Activated T-helper 1 cell treated with anti-CD3 and anti-CD28 coated beads, Interleukin-12 subunit alpha, Interleukin-12 subunit beta, Interleukin-2, Interleukin-4 antibody, amounts not matched to agents 30 ng/mL and 10 ng/mL and 1 ng/mL, durations not matched to agents 14 hours and 24 hours and 36 hours (primary cell): Measurements from ENCODE around the gene GLIS2. TPM values are rescaled to one million over a fixed set of nuclear protein-coding genes. Genes with fewer than 3 reads are reported as not detected.

ENCODE experiments used
- DNase-seq: peaks from one replicate; pipeline ENCODE4 v3.0.0; 2021; ENCODE audit warnings: low spot score
- H3K27ac Mint-ChIP-seq: one replicate; pipeline ENCODE4 v1.8.0; 2021; ENCODE audit warnings: mild to moderate bottlenecking, mixed read lengths
- H3K27me3 Mint-ChIP-seq: one replicate; pipeline ENCODE4 v1.8.0; 2022; ENCODE audit warnings: mild to moderate bottlenecking, moderate library complexity, mixed read lengths; ENCODE audit not compliant: insufficient read depth
- H3K36me3 Mint-ChIP-seq: one replicate; pipeline ENCODE4 v1.8.0; 2021; ENCODE audit warnings: low read depth, mixed read lengths
- H3K4me1 Mint-ChIP-seq: one replicate; pipeline ENCODE4 v1.8.0; 2021; ENCODE audit warnings: low read depth, mixed read lengths
- H3K4me3 Mint-ChIP-seq: one replicate; pipeline ENCODE4 v1.8.0; 2021; ENCODE audit warnings: mild to moderate bottlenecking, moderate library complexity, mixed read lengths
- H3K9me3 Mint-ChIP-seq: one replicate; pipeline ENCODE4 v1.8.0; 2021; ENCODE audit warnings: mixed read lengths
- intact Hi-C: fragments of 100-400 bp; cut with micrococcal nuclease; formaldehyde crosslinking; loops from one replicate; pipeline ENCODE4 v1.15.1; 2024
- total RNA-seq: library from RNA; stranded (reverse); gene quantifications from 2 replicates; pipeline ENCODE4 v1.2.3, GENCODE V29; 2022

GLIS2 gene
- total RNA-seq, 1 donor from 2014 or later: 0.54 TPM

DNA sequence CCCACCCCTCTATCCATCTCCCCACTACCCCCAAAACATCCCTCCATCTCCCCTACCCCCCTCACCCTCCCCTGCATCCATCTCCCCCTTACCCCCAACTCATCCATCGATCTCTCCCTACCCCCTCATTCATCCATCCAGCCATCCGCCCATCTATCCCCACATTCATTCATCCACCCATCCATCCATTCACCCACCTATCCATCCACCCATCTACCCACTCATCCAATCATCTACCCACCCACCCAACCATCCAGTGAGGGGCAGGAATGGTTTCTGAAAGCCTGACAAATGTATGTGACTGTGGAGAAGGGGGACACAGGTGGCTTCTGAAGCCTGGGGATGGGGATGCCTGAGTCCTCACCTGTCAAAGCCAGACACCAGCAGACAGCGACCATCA is 44.0 kb downstream of the GLIS2 start:
- peaks cover 11% of the 10 kb centered on the region for H3K36me3 Mint-ChIP-seq
- H3K4me3 Mint-ChIP-seq: no peak overlapping the region
- no peak overlapping the region for H3K27ac Mint-ChIP-seq
- DNase-seq: no peak
- intact Hi-C loops: loop anchor here (1.0 kb wide), 1 partner anchor 42 kb away; no protein-coding TSS in a partner anchor
- no peaks in the 10 kb centered on the region for H3K9me3 Mint-ChIP-seq
- H3K4me1 Mint-ChIP-seq: no peaks in the 10 kb centered on the region
- no peaks in the 10 kb centered on the region for H3K27me3 Mint-ChIP-seq

DNA sequence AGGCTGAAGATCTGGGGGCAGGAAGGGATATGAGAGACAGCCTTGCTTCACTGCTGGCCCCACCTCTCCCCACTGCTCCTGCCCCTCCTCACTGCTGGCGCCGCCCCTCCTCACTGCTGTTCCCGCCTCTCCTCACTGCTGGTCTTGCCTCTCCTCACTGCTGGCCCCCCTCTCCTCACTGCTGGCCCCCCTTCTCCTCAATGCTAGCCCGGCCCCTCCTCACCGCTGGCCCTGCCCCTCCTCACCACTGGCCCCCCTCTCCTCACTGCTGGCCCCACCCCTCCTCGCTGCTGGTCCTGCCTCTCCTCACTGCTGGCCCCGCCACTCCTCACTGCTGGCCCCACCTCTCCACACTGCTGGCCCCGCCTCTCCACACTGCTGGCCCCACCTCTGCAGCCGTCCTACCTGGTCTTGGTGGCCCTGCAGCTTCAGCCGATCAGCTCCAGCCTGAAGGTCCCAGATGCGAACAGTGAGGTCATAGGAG is 44.7 kb downstream of the GLIS2 start:
- Mint-ChIP-seq H3K4me1 (no peaks in the 10 kb centered on the region), H3K4me3 (no peak overlapping the region), H3K9me3 (no peaks in the 10 kb centered on the region), H3K27ac (no peak overlapping the region), H3K36me3 (peaks cover 11% of the 10 kb centered on the region), H3K27me3 (no peaks in the 10 kb centered on the region)
- intact Hi-C loops: no loop called here
- no peak for DNase-seq

DNA sequence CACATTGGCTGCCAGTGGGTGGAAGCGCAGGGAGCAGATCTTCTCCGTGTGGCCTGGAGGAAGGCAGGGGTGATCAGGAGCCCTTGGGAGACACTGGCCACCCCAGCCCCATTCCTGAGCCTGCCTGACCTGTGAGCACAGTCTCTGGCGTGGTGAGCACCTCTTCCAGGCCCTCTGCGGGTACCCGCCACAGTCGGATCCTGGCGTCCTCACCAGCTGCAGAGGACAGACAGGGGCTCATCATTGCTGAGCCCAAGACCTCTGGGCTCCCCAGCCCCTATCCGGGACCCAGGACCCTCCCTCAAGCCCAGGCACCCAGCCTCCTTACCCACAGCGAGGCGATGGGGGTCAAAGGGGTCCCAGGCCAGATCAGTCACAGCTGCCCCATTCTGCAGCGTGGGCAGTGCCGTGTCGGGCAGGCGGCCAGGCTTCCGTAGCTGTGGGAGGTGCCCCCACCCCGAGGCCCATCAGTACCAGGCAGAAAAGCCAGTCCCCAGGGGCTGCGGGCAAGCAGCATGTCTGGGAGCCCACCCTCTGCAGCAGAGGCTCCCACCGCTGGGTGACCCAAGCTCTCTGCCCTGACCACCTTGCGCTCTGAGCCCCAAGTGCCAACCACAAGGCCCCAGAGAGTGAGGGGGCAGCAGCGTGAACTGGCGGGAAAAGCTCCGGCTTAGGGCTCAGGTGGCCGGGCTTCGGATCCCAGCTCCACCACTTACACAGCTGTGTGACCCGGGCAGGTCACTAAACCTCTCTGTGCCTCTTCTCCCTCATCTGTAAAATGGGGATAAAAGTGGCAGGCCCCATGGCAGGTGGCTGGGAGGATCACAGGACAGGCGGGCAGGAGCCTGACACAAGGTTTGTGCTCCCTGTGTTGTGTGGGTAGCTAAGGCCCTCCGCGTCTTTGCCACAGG is 45.4 kb downstream of the GLIS2 start:
- intact Hi-C loops: no loop called here
- no peaks in the 10 kb centered on the region for H3K9me3 Mint-ChIP-seq

DNA sequence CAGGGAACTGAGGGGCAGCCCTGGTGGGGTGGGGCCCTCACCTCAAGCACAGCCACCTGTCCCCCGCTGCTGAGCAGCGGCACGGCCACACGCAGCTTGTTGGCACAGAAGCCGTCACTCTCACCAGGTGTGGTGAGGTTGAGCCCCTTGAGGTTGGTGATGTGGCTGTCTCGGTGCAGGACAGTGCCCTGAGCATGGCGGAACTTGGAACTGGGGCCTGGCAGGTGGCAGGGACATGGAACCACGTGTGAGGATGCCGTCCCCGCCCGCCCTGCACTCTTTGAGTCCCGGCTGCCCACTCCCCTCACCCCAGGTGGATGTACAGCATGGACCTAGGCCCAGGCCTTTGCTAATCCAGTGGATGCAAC is 46.1 kb downstream of the GLIS2 start:
- H3K4me3 Mint-ChIP-seq: no peak overlapping the region
- H3K36me3 Mint-ChIP-seq: peaks cover 11% of the 10 kb centered on the region
- H3K9me3 Mint-ChIP-seq: no peaks in the 10 kb centered on the region
- intact Hi-C loops: no loop called here
- H3K27ac Mint-ChIP-seq: no peak overlapping the region
- no peaks in the 10 kb centered on the region for H3K4me1 Mint-ChIP-seq
- DNase-seq: no peak
- H3K27me3 Mint-ChIP-seq: no peaks in the 10 kb centered on the region

More for the DNA sequence above, 45.4 kb downstream of the GLIS2 start:
- DNase-seq: no peak
- H3K27ac Mint-ChIP-seq: no peak overlapping the region
- no peaks in the 10 kb centered on the region for H3K4me1 Mint-ChIP-seq
- H3K4me3 Mint-ChIP-seq: no peak overlapping the region
- H3K27me3 Mint-ChIP-seq: no peaks in the 10 kb centered on the region
- peaks cover 11% of the 10 kb centered on the region for H3K36me3 Mint-ChIP-seq

DNA sequence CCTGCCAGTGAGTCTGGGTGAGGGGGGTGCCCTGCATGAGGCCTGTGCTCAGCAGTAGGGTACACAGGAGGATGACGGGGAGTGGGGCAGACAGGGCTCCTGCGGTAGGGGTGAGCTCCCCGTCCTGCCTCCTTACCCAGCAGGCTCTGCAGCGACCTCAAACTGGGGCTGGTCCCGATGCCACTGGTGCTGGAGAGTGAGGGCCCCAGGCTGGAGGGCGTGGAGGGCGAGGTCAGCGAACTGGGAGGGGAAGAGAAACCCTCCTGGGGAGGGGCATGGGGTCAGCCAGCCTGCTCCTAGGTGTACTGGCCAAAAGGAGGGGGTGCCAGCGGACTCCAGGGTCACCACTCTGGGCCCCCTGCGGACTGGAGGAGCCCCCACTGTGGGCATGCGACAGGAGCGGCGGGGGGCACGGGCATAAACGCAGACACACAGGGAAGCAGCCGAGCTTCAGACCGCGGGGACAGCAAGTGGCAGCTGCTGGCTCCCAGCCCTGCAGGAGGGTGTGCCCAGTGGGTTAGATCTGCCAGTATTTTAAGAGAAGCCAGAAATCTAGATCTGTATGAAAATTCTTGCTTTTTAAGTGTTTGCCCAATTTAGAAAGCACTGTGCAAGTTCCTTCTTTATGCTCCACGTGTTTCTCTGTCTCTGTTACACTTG is 46.7 kb downstream of the GLIS2 start:
- no peak for DNase-seq
- peaks cover 13% of the 10 kb centered on the region for H3K36me3 Mint-ChIP-seq
- H3K27me3 Mint-ChIP-seq: no peaks in the 10 kb centered on the region
- H3K27ac Mint-ChIP-seq: peak overlapping the region; percentile 34
- no peaks in the 10 kb centered on the region for H3K9me3 Mint-ChIP-seq
- H3K4me1 Mint-ChIP-seq: no peaks in the 10 kb centered on the region
- H3K4me3 Mint-ChIP-seq: no peak overlapping the region
- intact Hi-C loops: no loop called here

DNA sequence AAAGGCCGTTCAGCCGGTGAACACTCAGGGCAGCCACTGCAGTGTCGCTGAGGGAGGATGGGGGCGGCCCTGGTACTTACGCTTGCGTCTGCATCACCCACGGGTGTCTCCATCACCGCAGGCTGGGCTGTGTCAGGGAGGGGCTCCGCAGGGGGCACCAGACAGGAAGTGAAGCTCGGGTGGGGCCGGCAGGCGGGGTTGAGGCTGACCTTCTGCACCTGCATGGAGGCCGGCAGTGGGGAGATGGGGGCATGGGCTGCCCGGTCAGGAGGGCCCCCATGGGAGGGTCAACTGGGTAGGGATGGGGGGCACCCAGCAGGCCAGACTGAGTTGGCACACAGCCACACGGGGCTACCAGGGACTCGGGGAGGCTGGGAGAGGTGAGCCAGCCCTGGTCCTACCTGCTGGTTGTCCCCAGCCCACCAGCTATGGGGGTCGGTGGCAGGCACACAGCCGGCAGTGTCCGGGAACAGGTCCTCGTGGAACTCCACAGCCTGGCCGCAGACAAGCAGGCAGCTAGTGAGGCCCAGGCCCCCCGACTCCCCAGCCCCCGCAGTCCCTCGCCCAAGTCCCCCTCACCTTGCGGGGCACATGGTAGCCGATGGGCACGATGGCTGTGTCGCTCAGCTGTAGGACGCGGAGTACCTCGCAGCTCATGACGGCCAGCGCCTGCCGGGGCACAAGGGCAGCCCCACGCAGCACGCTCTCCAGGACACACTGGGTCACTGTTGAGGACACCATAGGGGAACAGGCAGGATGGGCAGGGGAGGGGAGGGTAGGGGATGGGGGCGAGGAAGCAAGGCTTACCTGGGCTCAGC is 48.5 kb downstream of the GLIS2 start:
- DNase-seq: no peak
- no peak overlapping the region for H3K27ac Mint-ChIP-seq
- intact Hi-C loops: no loop called here
- peaks cover 12% of the 10 kb centered on the region for H3K36me3 Mint-ChIP-seq
- no peaks in the 10 kb centered on the region for H3K27me3 Mint-ChIP-seq
- no peak overlapping the region for H3K4me3 Mint-ChIP-seq
- no peaks in the 10 kb centered on the region for H3K4me1 Mint-ChIP-seq
- no peaks in the 10 kb centered on the region for H3K9me3 Mint-ChIP-seq

DNA sequence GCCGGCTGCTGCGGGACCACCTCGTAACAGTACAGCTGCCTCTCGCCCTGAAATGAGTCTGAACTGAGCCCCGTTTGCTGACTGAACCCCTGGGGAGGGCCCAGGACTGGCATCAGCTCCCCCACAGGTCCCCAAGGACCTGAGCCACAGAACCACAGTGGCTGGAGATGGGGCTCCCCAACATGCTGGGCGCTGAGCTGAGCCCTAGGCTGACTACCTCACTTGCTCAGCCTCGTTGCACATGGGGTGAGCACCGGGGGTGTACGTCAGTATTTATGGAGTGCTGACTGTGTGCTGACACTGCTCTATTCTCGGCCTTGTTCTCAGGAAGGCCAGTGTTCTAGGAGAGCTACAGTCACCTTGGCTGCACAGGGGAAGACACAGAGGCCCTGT is 49.1 kb downstream of the GLIS2 start:
- Mint-ChIP-seq H3K27me3 (no peaks in the 10 kb centered on the region), H3K4me3 (no peak overlapping the region), H3K4me1 (no peaks in the 10 kb centered on the region), H3K27ac (no peak overlapping the region), H3K36me3 (peaks cover 12% of the 10 kb centered on the region), H3K9me3 (no peaks in the 10 kb centered on the region)
- no peak for DNase-seq
- intact Hi-C loops: no loop called here

DNA sequence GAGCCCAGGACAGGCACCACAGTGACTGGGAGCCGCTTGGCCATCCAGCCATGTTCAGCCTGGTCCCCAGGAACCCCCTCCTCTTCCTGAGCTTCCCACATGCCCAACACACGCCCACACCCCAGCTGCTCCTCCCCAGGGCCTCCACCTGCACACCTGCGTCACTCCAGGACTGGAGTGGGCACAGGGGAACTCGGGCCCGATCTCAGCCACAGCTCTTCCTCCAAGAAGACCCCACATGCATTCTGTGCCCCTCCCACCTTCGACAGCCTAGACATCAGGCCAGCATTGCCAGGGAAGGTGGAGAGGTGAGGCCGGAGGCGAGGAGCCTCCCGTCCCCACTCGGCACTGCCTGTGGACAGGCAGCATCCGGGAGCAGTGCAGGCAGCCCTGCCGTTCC is 49.7 kb downstream of the GLIS2 start:
- no peak overlapping the region for H3K4me3 Mint-ChIP-seq
- no peak for DNase-seq
- H3K36me3 Mint-ChIP-seq: peaks cover 12% of the 10 kb centered on the region
- H3K27me3 Mint-ChIP-seq: no peaks in the 10 kb centered on the region
- intact Hi-C loops: no loop called here
- no peaks in the 10 kb centered on the region for H3K4me1 Mint-ChIP-seq
- H3K9me3 Mint-ChIP-seq: no peaks in the 10 kb centered on the region
- no peak overlapping the region for H3K27ac Mint-ChIP-seq

DNA sequence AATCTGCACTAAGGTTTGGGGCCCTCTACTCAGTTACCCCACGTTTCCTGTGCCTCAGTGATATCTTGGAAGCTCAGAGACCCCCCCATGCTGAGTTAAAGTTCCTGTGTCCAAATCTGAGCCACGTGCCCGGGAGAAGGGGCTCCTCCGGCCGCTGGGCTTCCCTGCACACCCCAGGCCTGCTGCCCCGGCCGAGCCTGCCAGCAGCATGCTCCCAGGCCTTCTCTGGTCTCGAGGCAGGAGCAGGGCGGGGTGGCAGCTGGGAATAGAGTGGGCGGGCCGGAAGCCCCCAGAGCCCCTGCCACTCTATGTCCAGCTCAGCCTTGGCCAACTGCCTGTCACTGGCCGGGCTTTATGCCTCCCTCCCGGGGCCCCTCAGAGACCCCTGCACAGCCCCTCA is 50.1 kb downstream of the GLIS2 start:
- no peak overlapping the region for H3K4me3 Mint-ChIP-seq

DNA sequence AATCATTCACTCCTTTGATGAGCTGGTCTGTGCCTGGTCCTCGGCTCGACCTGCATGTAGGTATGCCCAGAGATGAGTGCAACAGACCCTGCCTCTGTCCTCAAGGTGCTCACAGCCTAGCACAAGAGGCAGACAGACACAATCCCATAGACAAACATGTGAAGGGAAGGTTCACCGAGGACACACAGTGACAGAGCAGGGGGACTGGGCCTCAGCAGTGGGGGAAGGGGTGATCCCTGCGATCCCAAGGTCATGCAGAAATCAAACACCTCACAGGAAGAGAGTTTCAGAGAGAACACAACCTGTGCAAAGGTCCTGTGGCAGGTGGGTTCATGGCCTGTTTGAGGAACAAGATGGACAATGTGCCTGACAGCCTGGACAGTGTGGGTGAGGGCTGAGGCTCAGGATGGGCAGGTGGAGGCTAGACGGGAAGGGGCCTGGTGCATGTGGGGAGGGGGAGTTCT is 51.6 kb downstream of the GLIS2 start:
- H3K27me3 Mint-ChIP-seq: no peaks in the 10 kb centered on the region
- intact Hi-C loops: no loop called here
- H3K9me3 Mint-ChIP-seq: no peaks in the 10 kb centered on the region
- H3K27ac Mint-ChIP-seq: no peak overlapping the region
- DNase-seq: no peak
- peaks cover 12% of the 10 kb centered on the region for H3K36me3 Mint-ChIP-seq
- H3K4me3 Mint-ChIP-seq: no peak overlapping the region
- no peaks in the 10 kb centered on the region for H3K4me1 Mint-ChIP-seq

More for the DNA sequence above, 50.1 kb downstream of the GLIS2 start:
- DNase-seq: no peak
- intact Hi-C loops: no loop called here
- Mint-ChIP-seq H3K9me3 (no peaks in the 10 kb centered on the region), H3K4me1 (no peaks in the 10 kb centered on the region), H3K27me3 (no peaks in the 10 kb centered on the region), H3K36me3 (peaks cover 12% of the 10 kb centered on the region), H3K27ac (no peak overlapping the region)

DNA sequence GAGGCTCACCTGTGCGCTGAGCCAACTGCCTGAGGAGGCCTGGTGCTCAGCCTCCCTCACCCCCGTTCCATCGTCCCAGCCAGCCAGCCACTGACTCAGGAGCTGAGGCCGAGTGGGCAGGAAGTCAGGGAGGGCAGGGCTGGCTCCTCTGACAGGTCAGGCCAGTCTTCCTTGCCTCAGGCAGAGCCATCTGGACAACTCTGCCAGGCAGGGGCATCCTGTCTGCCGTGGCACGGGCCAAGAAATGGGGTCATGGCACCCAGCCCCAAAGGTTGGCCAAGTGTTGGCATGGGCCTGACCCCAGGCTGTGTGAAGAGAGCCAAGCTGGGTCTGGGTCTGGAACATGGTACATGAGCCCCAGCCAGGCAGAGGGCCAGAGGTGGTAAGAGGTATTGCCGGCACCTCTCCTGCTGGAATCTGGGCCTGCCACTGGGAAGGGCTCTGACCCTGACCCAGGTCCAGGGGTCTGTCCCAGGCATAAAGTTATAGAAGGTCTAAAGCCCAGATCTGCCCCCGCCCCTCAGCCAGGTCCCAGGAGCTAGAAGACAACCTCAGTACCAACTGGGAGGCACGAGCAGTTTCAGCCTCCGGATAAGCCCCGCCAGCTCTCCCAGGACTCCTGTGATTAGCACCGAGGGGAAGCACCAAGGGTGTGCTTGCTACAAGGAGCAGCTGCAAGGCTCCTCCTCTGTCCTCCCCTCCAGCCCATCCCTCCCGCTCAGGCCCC is 53.3 kb downstream of the GLIS2 start:
- H3K27ac Mint-ChIP-seq: no peak overlapping the region
- H3K27me3 Mint-ChIP-seq: no peaks in the 10 kb centered on the region

DNA sequence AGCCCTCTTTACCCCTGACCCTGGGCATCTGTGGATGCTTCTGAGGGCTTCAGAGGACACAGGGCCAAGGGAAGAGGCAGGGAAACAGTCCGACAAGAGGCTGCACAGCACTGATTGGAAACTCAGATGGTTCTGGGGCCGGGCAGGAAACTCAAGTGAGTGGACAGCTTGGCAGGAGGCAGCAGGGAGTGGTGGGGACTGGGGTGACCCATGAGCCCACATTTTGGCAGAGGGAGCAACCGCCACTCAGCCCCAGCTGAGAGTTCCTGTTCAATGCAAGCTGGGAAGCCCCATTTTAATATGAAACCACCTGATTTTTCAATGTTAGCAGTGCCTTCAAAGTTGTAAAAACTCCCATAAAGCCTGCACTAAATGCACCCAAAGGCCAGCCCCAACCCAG is 54.3 kb downstream of the GLIS2 start:
- Mint-ChIP-seq H3K36me3 (peaks cover 6% of the 10 kb centered on the region), H3K9me3 (no peaks in the 10 kb centered on the region), H3K27ac (no peak overlapping the region), H3K4me1 (no peaks in the 10 kb centered on the region), H3K4me3 (no peak overlapping the region), H3K27me3 (no peaks in the 10 kb centered on the region)
- intact Hi-C loops: no loop called here
- DNase-seq: no peak

More for the DNA sequence above, 53.3 kb downstream of the GLIS2 start:
- Mint-ChIP-seq H3K9me3 (no peaks in the 10 kb centered on the region), H3K36me3 (peaks cover 6% of the 10 kb centered on the region), H3K4me1 (no peaks in the 10 kb centered on the region), H3K4me3 (no peak overlapping the region)
- DNase-seq: no peak
- intact Hi-C loops: no loop called here
